ENCODE data around the gene OPCML.

Gene OPCML

DNA sequence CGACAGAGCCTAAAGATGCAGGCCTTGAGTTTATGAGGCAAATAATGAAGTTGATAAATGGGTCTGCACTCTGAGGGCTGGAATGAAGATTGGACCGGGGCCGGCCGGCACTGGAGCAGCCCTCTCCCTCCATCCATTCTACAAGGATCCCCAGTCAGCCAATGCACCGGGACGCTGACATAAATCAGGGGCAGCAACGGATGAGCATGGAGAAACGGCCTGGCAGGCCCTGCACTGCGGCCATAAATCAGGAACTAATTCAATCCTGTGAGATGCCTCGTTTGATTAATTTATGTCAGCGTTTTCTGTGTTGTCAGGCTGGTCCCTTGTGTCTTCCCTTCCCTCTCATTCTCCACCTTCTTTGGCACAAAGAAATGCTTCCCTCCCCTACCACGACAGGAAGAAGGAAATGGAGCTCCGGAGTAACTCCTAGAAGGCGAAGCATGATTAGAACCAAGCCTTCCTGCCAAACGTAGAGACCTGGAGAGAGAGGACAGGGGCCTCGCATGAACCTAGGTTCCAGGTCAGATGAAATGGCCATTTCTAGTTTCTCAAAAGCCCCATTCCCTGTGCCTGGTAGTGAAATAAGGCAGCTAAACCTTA is 358.4 kb downstream of the OPCML start:
- no peak for DNase-seq (ENCODE audit: low read depth)

GRCh38 chr11:133172349-133172748 is 360.0 kb downstream of the OPCML start:
- no peak for DNase-seq (ENCODE audit: low read depth)

DNA sequence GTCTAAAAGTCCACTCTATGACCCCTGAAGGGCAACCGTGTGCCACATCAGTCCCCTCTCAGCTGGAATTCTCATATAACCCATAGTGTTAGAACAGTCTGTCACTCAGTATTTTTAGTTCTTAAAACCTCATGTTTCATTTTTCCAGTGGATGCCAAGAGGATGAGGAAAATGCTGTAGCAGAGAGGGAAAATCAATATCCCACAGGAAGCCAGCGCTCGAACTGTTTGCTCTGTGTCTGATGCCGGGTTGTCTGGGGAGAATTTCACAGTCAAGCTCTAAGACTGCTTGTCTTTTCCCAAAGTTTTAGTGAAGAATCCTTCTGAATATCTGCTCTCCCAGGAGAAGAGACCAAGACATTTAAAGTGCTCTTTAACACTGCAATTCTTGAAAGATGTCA is 360.9 kb downstream of the OPCML start:
- no peak for DNase-seq (ENCODE audit: low read depth)

DNA sequence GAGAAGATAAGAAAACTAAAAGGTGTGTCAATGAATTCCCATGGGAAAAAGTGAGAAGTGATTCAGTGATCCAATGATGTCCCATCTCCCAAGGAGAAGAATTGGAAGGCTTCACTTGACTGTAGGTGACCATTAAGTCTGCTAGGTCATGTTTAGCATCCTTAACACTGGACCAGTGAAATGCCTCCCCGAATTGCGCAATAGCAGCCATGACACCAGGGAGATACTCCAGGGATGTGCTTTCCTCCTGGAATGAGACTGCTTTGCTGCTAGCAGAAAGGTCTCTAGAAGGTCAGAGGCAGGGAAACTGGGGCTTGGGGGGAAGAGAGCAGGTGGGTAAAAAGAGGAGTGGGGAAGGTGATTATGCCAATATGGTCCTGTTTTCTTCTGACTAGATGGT is 364.3 kb downstream of the OPCML start:
- no peak for DNase-seq (ENCODE audit: low read depth)

GRCh38 chr11:133166662-133167061 is 365.6 kb downstream of the OPCML start:
- no peak for DNase-seq (ENCODE audit: low read depth)

GRCh38 chr11:133164986-133165385 is 367.3 kb downstream of the OPCML start:
- DNase-seq (ENCODE audit: low read depth) = no peak

- peak; percentile 39 for DNase-seq (ENCODE audit: low read depth)
Observed at GRCh38 chr11:133163463-133164419, 368.6 kb downstream of the OPCML start.

- no peak for DNase-seq (ENCODE audit: low read depth)
Observed at GRCh38 chr11:133162227-133162626, 370.1 kb downstream of the OPCML start.

GRCh38 chr11:133160754-133161153 is 371.5 kb downstream of the OPCML start:
- DNase-seq (ENCODE audit: low read depth) = no peak

GRCh38 chr11:133156986-133157745 is 375.1 kb downstream of the OPCML start:
- no peak for DNase-seq (ENCODE audit: low read depth)

DNA sequence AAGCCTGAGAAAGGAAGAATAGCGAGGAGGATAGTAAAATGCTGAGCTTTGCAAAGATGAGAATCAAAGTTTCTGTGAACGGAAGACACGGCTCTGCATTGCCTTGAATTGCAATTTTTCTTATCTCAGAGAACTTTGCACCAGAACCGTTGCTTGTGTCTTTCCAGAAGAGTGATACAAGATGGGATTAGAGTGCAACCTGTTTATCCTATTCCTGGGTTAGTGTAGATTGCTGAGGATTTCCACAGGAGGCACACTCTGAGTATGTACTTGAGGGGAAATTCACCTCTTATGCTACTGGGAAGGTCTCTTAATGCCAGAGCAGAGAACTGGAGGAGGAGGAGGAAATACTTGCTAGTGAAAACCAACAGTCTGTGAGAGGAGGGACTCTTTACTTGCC is 377.5 kb downstream of the OPCML start:
- no peak for DNase-seq (ENCODE audit: low read depth)

- DNase-seq (ENCODE audit: low read depth) = no peak
Observed at GRCh38 chr11:133154076-133154475, 378.2 kb downstream of the OPCML start.

GRCh38 chr11:133153031-133153430 is 379.3 kb downstream of the OPCML start:
- DNase-seq (ENCODE audit: low read depth) = no peak

- no peak for DNase-seq (ENCODE audit: low read depth)
Observed at GRCh38 chr11:133149698-133150097, 382.6 kb downstream of the OPCML start.

- DNase-seq (ENCODE audit: low read depth) = no peak
Observed at GRCh38 chr11:133147625-133148024, 384.7 kb downstream of the OPCML start.

DNA sequence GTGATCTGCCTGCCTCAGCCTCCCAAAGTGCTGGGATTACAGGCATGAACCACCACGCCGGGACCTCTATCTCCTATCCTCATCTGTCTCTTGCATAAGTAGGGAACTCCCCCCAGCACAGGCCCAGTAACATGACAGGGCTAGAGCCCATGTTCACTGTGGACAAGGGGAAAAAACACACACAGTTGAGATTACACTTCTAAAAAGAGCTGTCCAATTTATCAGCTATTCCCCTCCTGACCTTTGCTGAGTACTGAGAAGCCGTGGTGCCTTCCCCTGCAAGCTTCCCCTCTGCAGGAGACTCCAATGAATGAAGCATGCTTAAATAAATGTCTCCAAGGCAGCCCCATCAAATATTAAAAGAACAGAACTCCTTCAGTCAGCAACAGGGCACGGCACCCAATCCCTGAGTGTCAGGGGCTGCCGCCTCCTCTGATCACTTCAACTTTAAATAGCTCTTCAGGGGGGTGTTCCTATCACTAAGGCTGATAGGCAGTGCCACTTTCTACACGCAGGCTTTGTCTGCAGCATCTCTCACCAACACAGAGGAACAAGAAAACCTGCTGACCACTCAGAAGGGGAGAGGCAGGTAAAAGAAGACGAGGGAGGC is 385.5 kb downstream of the OPCML start:
- no peak for DNase-seq (ENCODE audit: low read depth)

GRCh38 chr11:133137939-133138338 is 394.4 kb downstream of the OPCML start:
- no peak for DNase-seq (ENCODE audit: low read depth)

DNA sequence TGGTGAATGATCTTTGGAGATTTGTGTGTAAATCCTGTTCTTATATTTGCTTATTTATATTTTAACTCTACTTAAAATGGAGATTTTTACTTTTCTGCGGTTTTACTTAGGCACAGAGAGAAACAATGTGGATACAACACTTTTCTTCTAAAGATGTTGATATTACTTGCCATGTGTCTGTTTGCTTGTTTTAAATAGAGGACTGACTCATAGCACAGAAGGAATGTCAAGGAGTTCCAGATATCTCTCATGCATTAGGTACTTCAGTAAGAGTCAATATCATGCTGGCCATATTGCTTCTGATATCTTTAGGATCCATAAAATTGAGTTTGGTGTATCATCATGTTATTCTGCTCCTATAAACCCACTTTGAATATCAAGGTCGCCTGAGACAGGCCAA is 395.0 kb downstream of the OPCML start:
- no peak for DNase-seq (ENCODE audit: low read depth)

DNA sequence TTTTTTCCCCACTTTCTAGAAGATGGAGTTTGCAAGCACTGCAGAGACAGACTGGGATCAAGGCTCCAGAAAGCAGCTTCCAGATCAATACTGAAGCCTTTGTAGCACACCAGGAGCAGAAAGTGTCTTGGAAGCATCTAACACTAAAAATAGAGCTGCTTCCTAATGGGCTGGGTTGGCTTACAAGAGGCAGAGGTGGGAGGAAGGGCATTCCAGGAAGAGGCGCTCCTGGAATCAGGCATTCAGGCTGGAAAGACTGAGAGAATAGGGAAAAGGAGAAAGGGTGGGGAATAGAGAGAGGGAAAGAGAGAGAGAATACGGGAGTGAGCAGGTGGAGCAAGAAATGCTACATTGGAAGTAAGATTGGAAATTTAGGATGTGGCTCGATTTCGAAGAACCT is 395.9 kb downstream of the OPCML start:
- no peak for DNase-seq (ENCODE audit: low read depth)

DNA sequence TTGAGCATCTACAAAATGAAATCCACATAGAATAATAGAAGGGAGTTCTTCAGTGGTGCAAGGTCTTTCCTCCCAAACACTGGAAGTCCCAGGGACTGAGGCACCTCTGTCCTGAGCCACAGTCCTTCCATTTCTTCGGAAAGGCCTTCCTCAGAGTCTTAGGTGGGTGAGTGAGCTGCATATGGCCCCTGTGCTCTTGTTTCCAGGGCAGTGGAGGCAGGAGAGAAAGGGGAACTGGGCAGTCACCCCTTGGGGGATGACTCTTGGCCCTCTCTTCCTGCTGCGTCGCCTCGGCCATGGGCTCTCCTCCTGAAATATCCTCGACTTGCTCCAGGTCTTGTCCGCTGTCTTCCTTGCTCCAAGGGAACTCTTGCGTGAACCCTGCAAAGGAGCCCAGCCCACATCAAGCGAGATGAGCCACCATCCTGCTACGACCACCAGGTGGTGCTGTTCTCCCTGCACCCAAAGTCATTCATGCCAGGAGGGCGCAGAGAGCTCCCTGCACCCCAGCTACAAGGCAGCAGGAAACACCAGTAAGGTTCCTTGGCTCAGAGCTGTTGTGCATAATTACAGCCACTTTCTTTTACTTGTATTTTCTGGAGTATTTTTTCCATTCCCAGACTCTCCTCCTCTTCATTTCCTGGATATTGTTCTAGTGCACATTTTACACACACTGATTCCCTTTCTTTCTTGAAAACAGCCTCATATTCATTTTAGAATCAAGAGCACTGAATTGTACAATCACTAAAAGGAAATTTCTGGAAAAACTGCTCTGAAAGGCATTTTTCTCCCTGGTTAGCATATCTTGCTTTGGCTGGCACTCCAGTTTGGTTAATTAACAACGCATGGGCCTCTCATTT is 397.8 kb downstream of the OPCML start:
- peak; percentile 29 for DNase-seq (ENCODE audit: low read depth)

DNA sequence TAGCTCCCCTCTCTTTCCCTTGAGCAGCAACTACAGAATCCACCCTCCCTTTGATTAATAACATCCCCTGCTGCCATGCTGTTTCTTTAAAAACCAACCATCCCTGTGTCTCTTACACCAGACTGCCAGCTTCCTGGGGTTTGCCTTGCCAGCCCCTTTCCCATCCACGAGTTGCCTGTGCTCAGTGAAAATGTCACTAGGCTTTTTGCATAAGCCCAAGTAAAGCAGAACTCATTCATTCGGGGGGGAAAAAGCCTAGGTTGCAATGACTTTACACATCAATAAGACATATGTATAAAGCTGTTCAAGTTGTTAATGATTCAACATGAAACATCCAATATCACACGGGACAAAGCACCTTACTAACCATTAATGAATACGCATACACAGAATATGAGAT is 398.7 kb downstream of the OPCML start:
- no peak for DNase-seq (ENCODE audit: low read depth)

All from EH (cell line).